Neural cell (in vitro differentiated cells): ENCODE data around the gene MBD6.

Source experiments
- EZH2 ChIP-seq: fragments of 200-600, 300-800 bp; shearing (Covaris generic), sonication (generic); IDR thresholded peaks from 2 replicates; pipeline ENCODE4 v1.6.1; 2014; ENCODE audit warnings: antibody characterized with exemption, low read length, borderline replicate concordance, mild to moderate bottlenecking; ENCODE audit not compliant: insufficient read depth, poor library complexity, severe bottlenecking
- TF ChIP-seq, protein P1 (sequence below): fragments of 450-650 bp; IDR thresholded peaks from 2 replicates; pipeline ENCODE4 v1.5.1; 2014; ENCODE audit warnings: antibody characterized with exemption, mild to moderate bottlenecking, moderate library complexity; ENCODE audit not compliant: poor library complexity, severe bottlenecking
- TF ChIP-seq, protein P2 (sequence below): IDR thresholded peaks from 2 replicates; pipeline ENCODE4 v1.6.1; 2012; ENCODE audit warnings: borderline replicate concordance

DNA sequence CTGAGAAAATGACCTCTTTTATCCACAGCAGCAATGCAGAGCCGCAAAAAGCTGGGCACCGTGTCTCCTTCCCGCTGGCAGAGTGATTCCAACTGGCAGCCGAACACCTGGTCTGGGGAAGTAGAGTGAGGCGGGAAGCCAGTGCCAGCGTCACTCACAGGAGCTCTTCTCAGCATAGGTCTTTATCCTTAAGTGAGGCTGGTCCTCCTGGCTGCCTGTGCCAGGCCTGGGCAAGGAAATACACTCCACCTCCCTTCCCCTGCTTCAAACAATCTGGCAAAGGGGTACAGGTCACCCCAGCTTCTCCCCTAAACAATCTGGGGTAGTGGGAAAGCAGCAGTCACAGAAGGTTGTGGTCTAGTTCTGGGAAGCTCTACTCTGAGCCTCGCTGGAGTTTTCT, 47.8 kb upstream of the MBD6 start:
- TF ChIP-seq, protein P1, sequence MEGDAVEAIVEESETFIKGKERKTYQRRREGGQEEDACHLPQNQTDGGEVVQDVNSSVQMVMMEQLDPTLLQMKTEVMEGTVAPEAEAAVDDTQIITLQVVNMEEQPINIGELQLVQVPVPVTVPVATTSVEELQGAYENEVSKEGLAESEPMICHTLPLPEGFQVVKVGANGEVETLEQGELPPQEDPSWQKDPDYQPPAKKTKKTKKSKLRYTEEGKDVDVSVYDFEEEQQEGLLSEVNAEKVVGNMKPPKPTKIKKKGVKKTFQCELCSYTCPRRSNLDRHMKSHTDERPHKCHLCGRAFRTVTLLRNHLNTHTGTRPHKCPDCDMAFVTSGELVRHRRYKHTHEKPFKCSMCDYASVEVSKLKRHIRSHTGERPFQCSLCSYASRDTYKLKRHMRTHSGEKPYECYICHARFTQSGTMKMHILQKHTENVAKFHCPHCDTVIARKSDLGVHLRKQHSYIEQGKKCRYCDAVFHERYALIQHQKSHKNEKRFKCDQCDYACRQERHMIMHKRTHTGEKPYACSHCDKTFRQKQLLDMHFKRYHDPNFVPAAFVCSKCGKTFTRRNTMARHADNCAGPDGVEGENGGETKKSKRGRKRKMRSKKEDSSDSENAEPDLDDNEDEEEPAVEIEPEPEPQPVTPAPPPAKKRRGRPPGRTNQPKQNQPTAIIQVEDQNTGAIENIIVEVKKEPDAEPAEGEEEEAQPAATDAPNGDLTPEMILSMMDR, result no peak
- TF ChIP-seq, protein P2, sequence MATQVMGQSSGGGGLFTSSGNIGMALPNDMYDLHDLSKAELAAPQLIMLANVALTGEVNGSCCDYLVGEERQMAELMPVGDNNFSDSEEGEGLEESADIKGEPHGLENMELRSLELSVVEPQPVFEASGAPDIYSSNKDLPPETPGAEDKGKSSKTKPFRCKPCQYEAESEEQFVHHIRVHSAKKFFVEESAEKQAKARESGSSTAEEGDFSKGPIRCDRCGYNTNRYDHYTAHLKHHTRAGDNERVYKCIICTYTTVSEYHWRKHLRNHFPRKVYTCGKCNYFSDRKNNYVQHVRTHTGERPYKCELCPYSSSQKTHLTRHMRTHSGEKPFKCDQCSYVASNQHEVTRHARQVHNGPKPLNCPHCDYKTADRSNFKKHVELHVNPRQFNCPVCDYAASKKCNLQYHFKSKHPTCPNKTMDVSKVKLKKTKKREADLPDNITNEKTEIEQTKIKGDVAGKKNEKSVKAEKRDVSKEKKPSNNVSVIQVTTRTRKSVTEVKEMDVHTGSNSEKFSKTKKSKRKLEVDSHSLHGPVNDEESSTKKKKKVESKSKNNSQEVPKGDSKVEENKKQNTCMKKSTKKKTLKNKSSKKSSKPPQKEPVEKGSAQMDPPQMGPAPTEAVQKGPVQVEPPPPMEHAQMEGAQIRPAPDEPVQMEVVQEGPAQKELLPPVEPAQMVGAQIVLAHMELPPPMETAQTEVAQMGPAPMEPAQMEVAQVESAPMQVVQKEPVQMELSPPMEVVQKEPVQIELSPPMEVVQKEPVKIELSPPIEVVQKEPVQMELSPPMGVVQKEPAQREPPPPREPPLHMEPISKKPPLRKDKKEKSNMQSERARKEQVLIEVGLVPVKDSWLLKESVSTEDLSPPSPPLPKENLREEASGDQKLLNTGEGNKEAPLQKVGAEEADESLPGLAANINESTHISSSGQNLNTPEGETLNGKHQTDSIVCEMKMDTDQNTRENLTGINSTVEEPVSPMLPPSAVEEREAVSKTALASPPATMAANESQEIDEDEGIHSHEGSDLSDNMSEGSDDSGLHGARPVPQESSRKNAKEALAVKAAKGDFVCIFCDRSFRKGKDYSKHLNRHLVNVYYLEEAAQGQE, result no peak
- TF ChIP-seq EZH2, result no peak
